HG03520 (cell line): ENCODE data around the gene NEFH.
"Not testable (repeated sequence)": the region's sequence is repeated elsewhere in the genome, so short reads cannot be mapped to it uniquely, and the experiment has no call there.

Experiments used
- ATAC-seq: cut with Tn5 transposase; IDR thresholded peaks from one replicate; pipeline ENCODE4 v1.9.1; 2021; ENCODE audit warnings: mild to moderate bottlenecking, moderate library complexity; ENCODE audit not compliant: unreplicated experiment

The NEFH gene

GRCh38 chr22:29463629-29464028, 16.4 kb upstream of the NEFH start:
- no peak for ATAC-seq

GRCh38 chr22:29464581-29464980, 15.4 kb upstream of the NEFH start:
- ATAC-seq = no peak

- ATAC-seq = no peak
Measured at GRCh38 chr22:29469755-29470154, 10.3 kb upstream of the NEFH start.

GRCh38 chr22:29470159-29470855, 9.7 kb upstream of the NEFH start:
- no peak for ATAC-seq

- no peak for ATAC-seq
Measured at GRCh38 chr22:29473001-29473400, 7.0 kb upstream of the NEFH start.

GRCh38 chr22:29475550-29475949, 4.5 kb upstream of the NEFH start:
- no peak for ATAC-seq

GRCh38 chr22:29476116-29476515, 3.9 kb upstream of the NEFH start:
- ATAC-seq = no peak

GRCh38 chr22:29477723-29478318, 2.2 kb upstream of the NEFH start:
- ATAC-seq = no peak

GRCh38 chr22:29478326-29479276, 1.4 kb upstream of the NEFH start:
- no peak for ATAC-seq

- ATAC-seq = no peak
Measured at GRCh38 chr22:29480262-29480511, 169 bp downstream of the NEFH start.

GRCh38 chr22:29480512-29481264, 670 bp downstream of the NEFH start:
- ATAC-seq = no peak

- ATAC-seq = no peak
Measured at GRCh38 chr22:29481265-29482000, 1.4 kb downstream of the NEFH start.

- no peak for ATAC-seq
Measured at GRCh38 chr22:29482253-29482652, 2.2 kb downstream of the NEFH start.

GRCh38 chr22:29482726-29483125, 2.7 kb downstream of the NEFH start:
- no peak for ATAC-seq

GRCh38 chr22:29483254-29483653, 3.2 kb downstream of the NEFH start:
- no peak for ATAC-seq

GRCh38 chr22:29484642-29485041, 4.6 kb downstream of the NEFH start:
- no peak for ATAC-seq

GRCh38 chr22:29485448-29485847, 5.4 kb downstream of the NEFH start:
- no peak for ATAC-seq

GRCh38 chr22:29487426-29487986, 7.5 kb downstream of the NEFH start:
- no peak for ATAC-seq

- not testable (repeated sequence) for ATAC-seq
Measured at GRCh38 chr22:29489127-29489780, 9.2 kb downstream of the NEFH start.

GRCh38 chr22:29491012-29491411, 11.0 kb downstream of the NEFH start:
- ATAC-seq = no peak
